Choroid plexus epithelial cell (primary cell): ENCODE measurements around the gene SORL1-AS1.

Experiments
- DNase-seq: peaks from one replicate; pipeline ENCODE4 v3.0.0-alpha.2; 2010; ENCODE audit warnings: low read depth
- H3K4me3 ChIP-seq: 2 replicates; pipeline ENCODE4 v1.5.1; 2011; ENCODE audit warnings: low read depth, mild to moderate bottlenecking, control low read depth, low read length, moderate library complexity
- TF ChIP-seq, protein P1 (sequence below): conservative IDR thresholded peaks from 2 replicates; pipeline ENCODE4 v1.5.1; 2011; ENCODE audit warnings: low read depth, mild to moderate bottlenecking, control low read depth, inconsistent platforms, low read length, moderate library complexity

Gene SORL1-AS1

GRCh38 chr11:121459413-121460017 lies 6.7 kb upstream of the SORL1-AS1 start:
- TF ChIP-seq, protein P1, sequence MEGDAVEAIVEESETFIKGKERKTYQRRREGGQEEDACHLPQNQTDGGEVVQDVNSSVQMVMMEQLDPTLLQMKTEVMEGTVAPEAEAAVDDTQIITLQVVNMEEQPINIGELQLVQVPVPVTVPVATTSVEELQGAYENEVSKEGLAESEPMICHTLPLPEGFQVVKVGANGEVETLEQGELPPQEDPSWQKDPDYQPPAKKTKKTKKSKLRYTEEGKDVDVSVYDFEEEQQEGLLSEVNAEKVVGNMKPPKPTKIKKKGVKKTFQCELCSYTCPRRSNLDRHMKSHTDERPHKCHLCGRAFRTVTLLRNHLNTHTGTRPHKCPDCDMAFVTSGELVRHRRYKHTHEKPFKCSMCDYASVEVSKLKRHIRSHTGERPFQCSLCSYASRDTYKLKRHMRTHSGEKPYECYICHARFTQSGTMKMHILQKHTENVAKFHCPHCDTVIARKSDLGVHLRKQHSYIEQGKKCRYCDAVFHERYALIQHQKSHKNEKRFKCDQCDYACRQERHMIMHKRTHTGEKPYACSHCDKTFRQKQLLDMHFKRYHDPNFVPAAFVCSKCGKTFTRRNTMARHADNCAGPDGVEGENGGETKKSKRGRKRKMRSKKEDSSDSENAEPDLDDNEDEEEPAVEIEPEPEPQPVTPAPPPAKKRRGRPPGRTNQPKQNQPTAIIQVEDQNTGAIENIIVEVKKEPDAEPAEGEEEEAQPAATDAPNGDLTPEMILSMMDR: no peak
- DNase-seq: no peak
- H3K4me3 ChIP-seq: no peak overlapping the region

DNA sequence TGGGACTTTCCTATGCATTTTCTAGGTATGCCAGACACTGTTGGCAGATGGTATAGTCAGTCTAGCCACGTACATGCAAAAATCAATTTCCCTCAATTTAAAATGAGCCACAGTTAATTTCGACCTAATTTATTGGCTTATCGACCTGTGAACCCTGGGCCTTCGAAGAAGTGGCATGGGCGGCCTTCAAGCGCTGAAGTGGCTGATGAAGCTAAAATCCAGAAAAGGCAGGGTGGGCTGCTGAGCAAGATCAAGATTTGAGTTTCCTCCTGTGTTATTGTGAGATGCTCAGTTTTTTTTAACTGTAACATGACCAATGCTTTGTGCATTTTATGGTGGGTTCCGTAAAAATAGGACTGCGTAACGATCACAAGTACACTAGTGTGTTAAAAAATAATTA lies 5.8 kb upstream of the SORL1-AS1 start:
- no peak overlapping the region for H3K4me3 ChIP-seq
- TF ChIP-seq, protein P1: no peak
- DNase-seq: no peak

DNA sequence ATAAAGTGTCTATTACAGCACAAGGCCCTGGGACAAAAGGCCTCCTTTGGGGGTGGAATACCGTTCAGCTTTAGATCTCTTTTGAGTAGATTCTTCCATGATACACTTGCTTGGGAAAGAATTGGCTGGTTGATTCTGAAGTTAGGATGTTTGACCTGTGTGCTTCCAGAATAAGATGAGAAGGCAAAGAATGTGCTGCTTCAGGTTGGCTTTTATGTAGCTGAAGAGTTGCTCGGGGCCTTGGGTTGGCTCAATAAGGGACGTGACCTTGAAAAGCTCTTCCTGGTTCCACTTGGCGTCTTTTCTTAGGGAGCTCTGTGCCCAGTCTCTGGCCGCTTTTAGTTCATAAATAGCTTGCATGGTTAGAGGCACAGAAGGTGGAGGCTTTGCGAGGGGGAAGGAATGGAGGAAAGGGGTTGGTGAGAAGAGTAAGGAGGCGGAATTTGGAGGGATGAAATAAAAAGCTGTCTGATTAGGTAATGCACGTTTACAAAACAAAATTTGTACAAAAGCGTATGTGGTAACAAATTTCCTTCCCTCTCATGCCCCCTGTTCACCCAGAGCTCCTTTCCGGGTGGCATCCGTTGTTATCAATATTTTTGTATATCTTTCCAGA lies 4.2 kb upstream of the SORL1-AS1 start:
- TF ChIP-seq, protein P1: no peak
- DNase-seq: no peak
- no peak overlapping the region for H3K4me3 ChIP-seq

DNA sequence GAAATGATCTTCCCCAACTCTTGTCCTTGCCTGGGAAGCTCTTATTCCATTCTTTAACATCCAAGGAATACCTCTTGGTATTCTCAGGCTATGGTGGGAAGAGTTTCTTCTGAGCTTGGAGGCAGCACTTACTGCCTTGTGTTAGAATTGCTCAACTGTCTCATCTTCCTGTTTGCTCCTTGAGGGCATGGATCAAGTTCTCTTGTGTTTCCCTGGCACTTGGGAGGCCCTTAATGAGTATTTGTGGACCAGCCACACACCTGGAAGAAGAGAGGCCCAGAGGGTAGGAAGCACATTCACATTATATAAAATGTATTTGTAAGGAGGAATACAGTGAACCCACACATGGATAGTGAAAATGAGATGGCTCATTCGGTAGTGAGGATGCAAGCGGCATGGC lies 3.4 kb upstream of the SORL1-AS1 start:
- H3K4me3 ChIP-seq: no peak overlapping the region
- no peak for DNase-seq
- TF ChIP-seq, protein P1: no peak

DNA sequence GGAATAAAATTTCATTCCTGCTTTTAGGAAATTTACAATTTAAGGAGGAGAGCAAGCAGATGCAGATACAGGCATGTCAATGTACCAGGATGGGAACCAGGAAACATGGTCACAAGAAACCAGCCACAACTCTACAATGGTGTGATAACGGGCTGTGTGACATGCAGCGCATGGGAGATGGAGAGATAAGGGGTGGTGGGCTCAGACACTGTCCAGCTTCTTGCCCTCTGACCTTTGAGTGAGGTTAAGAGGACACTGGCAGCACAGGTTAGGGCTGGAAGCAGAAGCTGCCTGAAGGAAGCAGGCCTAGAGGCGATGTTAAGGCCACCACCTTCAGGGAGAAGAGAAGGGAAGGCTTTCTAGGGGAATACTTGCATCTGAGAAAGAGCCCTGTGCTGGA lies 2.3 kb upstream of the SORL1-AS1 start:
- TF ChIP-seq, protein P1: no peak
- no peak for DNase-seq
- H3K4me3 ChIP-seq: no peak overlapping the region

DNA sequence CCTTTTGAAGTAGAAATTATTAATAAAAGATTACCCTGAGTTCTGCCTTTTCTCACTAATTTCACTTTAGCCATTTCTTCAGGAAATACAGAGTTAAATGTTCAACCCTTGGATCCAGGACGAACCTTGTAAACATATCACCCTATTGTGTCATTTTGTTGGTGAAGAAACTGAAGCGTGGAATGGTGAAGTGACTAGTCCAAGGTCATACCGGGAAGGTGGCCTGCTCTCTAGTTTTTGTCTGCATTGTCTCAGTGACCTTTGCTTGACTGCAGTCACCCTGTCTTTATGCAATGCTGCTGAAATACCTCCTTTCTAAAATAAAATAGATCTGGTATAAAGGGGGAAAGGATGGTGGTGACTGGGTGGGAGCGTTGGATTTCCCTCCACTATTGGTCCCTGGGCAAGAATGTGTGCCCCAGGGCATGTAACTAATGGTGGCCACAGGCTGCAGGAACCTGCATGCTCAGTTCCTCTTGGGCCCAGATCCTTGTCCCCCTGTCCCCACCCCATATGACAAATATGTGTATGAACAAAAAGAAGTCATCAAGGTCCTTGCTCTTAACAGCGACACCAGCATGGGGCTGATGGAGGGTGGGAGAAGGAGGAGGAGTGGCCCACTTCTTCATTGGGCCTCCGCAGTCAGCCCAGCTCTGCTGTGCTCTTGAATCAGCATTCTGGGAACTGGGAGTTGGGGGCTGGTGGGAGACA lies 977 bp upstream of the SORL1-AS1 start:
- no peak overlapping the region for H3K4me3 ChIP-seq
- DNase-seq: no peak
- TF ChIP-seq, protein P1: no peak
